Cardiac muscle cell (in vitro differentiated cells and primary cell): ENCODE measurements around the gene VANGL1. TPM values are rescaled to one million over a fixed set of nuclear protein-coding genes. Genes with fewer than 3 reads are reported as not detected.
A peak's percentile ranks its signal among the peaks of the same experiment; 100 is the strongest.

ENCODE experiments used
- DNase-seq, 2 donors: peaks; one replicate each; pipeline versions ENCODE4 v3.0.0 to v3.0.0-alpha.2; 2010 to 2017; ENCODE audit warnings: low read depth in 1 of 2, low spot score in 1 of 2
- H3K27ac ChIP-seq: fragments of 200-600 bp; sonication (generic); 2 replicates; pipeline ENCODE4 v1.5.1; 2016
- H3K27me3 ChIP-seq: fragments of 200-600 bp; sonication (generic); 2 replicates; pipeline ENCODE4 v1.6.0; 2016; ENCODE audit warnings: control low read depth
- H3K36me3 ChIP-seq: fragments of 200-600 bp; sonication (generic); 2 replicates; pipeline ENCODE4 v1.5.1; 2016; ENCODE audit warnings: control low read depth
- H3K4me1 ChIP-seq: fragments of 200-600 bp; sonication (generic); 2 replicates; pipeline ENCODE4 v1.8.1; 2017; ENCODE audit warnings: low read depth, mild to moderate bottlenecking, mixed run types
- H3K4me3 ChIP-seq: fragments of 200-600 bp; sonication (generic); 2 replicates; pipeline ENCODE4 v1.5.1; 2016; ENCODE audit warnings: mild to moderate bottlenecking
- H3K9me3 ChIP-seq: fragments of 200-600 bp; sonication (generic); 2 replicates; pipeline ENCODE4 v1.5.1; 2017; ENCODE audit warnings: low read depth, mild to moderate bottlenecking, control low read depth
- polyA plus RNA-seq: library from polyadenylated mRNA; unstranded; fragments of >200 nt; fragmentation: Nextera tagmentation; extraction: Ambion mirVana; gene quantifications from 2 replicates; pipeline ENCODE4 v1.2.1, GENCODE V29; 2016
- total RNA-seq: library from RNA; depleted of rRNA; stranded (reverse); fragments of >200 nt; gene quantifications from 2 replicates; pipeline ENCODE4 v1.2.3, GENCODE V29; 2016
- TF ChIP-seq, protein P1 (sequence below): IDR thresholded peaks from 2 replicates; pipeline ENCODE4 v1.5.1; 2012; ENCODE audit warnings: low read depth, mild to moderate bottlenecking, low read length

The VANGL1 gene
- total and polyA plus RNA-seq, 2 experiments from 2014 or later: 10.5 to 10.9 TPM

DNA sequence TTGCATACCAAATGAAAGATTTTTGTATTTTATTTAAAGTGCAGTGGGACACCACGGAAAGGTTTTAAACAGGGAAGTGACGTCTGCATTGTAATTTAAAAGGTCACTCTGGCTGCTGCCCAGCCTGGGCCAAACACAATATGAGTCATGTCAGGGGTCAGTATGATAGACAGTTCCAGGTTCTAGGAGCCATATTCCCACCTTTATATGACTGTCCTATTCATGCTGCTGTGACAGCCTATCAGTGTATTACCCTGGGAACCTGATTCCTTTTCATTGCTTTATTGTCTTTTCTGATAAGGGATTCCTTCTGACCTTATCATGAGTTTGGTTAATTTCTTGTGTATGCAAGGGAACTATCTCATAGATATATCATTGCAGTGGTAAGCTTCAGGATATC lies 5.3 kb downstream of the VANGL1 start:
- Histone ChIP-seq H3K27me3 (no peaks in the 10 kb centered on the region), H3K4me1 (peaks cover 52% of the 10 kb centered on the region), H3K4me3 (no peak overlapping the region), H3K27ac (no peak overlapping the region), H3K9me3 (no peaks in the 10 kb centered on the region), H3K36me3 (no peaks in the 10 kb centered on the region)
- DNase-seq: peak in 1 of 2 donors; percentile 36
- TF ChIP-seq, protein P1, sequence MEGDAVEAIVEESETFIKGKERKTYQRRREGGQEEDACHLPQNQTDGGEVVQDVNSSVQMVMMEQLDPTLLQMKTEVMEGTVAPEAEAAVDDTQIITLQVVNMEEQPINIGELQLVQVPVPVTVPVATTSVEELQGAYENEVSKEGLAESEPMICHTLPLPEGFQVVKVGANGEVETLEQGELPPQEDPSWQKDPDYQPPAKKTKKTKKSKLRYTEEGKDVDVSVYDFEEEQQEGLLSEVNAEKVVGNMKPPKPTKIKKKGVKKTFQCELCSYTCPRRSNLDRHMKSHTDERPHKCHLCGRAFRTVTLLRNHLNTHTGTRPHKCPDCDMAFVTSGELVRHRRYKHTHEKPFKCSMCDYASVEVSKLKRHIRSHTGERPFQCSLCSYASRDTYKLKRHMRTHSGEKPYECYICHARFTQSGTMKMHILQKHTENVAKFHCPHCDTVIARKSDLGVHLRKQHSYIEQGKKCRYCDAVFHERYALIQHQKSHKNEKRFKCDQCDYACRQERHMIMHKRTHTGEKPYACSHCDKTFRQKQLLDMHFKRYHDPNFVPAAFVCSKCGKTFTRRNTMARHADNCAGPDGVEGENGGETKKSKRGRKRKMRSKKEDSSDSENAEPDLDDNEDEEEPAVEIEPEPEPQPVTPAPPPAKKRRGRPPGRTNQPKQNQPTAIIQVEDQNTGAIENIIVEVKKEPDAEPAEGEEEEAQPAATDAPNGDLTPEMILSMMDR: no peak

GRCh38 chr1:115647507-115647906 lies 5.7 kb downstream of the VANGL1 start:
- Histone ChIP-seq H3K27me3 (no peaks in the 10 kb centered on the region), H3K9me3 (no peaks in the 10 kb centered on the region), H3K36me3 (no peaks in the 10 kb centered on the region), H3K4me1 (peaks cover 52% of the 10 kb centered on the region), H3K27ac (no peak overlapping the region), H3K4me3 (no peak overlapping the region)
- no peak for DNase-seq
- TF ChIP-seq, protein P1: no peak

- no peak for DNase-seq
- H3K27me3 ChIP-seq: no peaks in the 10 kb centered on the region
- H3K27ac ChIP-seq: peak overlapping the region; percentile 86
- TF ChIP-seq, protein P1: no peak
- no peaks in the 10 kb centered on the region for H3K9me3 ChIP-seq
- no peaks in the 10 kb centered on the region for H3K36me3 ChIP-seq
- no peak overlapping the region for H3K4me3 ChIP-seq
- H3K4me1 ChIP-seq: peaks cover 51% of the 10 kb centered on the region
Observed at GRCh38 chr1:115647919-115648650, 6.3 kb downstream of the VANGL1 start.

- Histone ChIP-seq H3K4me3 (no peak overlapping the region), H3K27ac (peak overlapping the region; percentile 86), H3K9me3 (no peaks in the 10 kb centered on the region), H3K27me3 (no peaks in the 10 kb centered on the region), H3K36me3 (no peaks in the 10 kb centered on the region), H3K4me1 (peaks cover 41% of the 10 kb centered on the region)
- DNase-seq: peak; percentile 36 to 50
- TF ChIP-seq, protein P1: no peak
Observed at GRCh38 chr1:115648717-115649691, 7.2 kb downstream of the VANGL1 start.

- H3K4me3 ChIP-seq: no peak overlapping the region
- H3K36me3 ChIP-seq: no peaks in the 10 kb centered on the region
- TF ChIP-seq, protein P1: no peak
- no peaks in the 10 kb centered on the region for H3K27me3 ChIP-seq
- no peaks in the 10 kb centered on the region for H3K9me3 ChIP-seq
- H3K4me1 ChIP-seq: peaks cover 45% of the 10 kb centered on the region
- DNase-seq: peak; percentile 31 to 53
- H3K27ac ChIP-seq: peak overlapping the region; percentile 86
Observed at GRCh38 chr1:115649964-115650363, 8.2 kb downstream of the VANGL1 start.
